Osteocyte (in vitro differentiated cells): Measurements from ENCODE around the gene TRPV2. TPM values are rescaled to one million over a fixed set of nuclear protein-coding genes. Genes with fewer than 3 reads are reported as not detected.

Source experiments
- DNase-seq: peaks from one replicate; pipeline ENCODE4 v3.0.0; 2021; ENCODE audit warnings: mixed read lengths; ENCODE audit not compliant: unreplicated experiment; ENCODE audit errors: extremely low spot score
- H3K27ac Mint-ChIP-seq: one replicate; pipeline ENCODE4 v1.8.0; 2021; ENCODE audit warnings: mild to moderate bottlenecking, mixed read lengths; ENCODE audit not compliant: unreplicated experiment
- H3K27me3 Mint-ChIP-seq: one replicate; pipeline ENCODE4 v1.8.0; 2021; ENCODE audit warnings: mixed read lengths; ENCODE audit not compliant: unreplicated experiment
- H3K36me3 Mint-ChIP-seq: one replicate; pipeline ENCODE4 v1.8.0; 2021; ENCODE audit warnings: mixed read lengths; ENCODE audit not compliant: unreplicated experiment
- H3K4me1 Mint-ChIP-seq: one replicate; pipeline ENCODE4 v1.8.0; 2021; ENCODE audit warnings: mixed read lengths; ENCODE audit not compliant: unreplicated experiment
- H3K4me3 Mint-ChIP-seq: one replicate; pipeline ENCODE4 v1.8.0; 2021; ENCODE audit warnings: mild to moderate bottlenecking, moderate library complexity, mixed read lengths; ENCODE audit not compliant: unreplicated experiment
- H3K9me3 Mint-ChIP-seq: one replicate; pipeline ENCODE4 v1.8.0; 2021; ENCODE audit warnings: mixed read lengths; ENCODE audit not compliant: unreplicated experiment
- total RNA-seq: library from RNA; stranded (reverse); gene quantifications from 2 replicates; pipeline ENCODE4 v1.2.1, GENCODE V29; 2021
- TF ChIP-seq, protein P1 (sequence below): fragments of 200-600 bp; sonication (generic); IDR thresholded peaks from 2 replicates; pipeline ENCODE4 v1.5.0; 2021; ENCODE audit warnings: antibody characterized with exemption, mild to moderate bottlenecking, moderate library complexity

The TRPV2 gene
- total RNA-seq, 1 donor from 2014 or later: 1.3 TPM

GRCh38 chr17:16460796-16461605 lies 45.6 kb downstream of the TRPV2 start:
- no peaks in the 10 kb centered on the region for H3K27me3 Mint-ChIP-seq
- H3K9me3 Mint-ChIP-seq: no peaks in the 10 kb centered on the region
- no peaks in the 10 kb centered on the region for H3K36me3 Mint-ChIP-seq
- no peak for DNase-seq
- peaks cover 12% of the 10 kb centered on the region for H3K4me1 Mint-ChIP-seq
- H3K4me3 Mint-ChIP-seq: no peak overlapping the region
- TF ChIP-seq, protein P1, sequence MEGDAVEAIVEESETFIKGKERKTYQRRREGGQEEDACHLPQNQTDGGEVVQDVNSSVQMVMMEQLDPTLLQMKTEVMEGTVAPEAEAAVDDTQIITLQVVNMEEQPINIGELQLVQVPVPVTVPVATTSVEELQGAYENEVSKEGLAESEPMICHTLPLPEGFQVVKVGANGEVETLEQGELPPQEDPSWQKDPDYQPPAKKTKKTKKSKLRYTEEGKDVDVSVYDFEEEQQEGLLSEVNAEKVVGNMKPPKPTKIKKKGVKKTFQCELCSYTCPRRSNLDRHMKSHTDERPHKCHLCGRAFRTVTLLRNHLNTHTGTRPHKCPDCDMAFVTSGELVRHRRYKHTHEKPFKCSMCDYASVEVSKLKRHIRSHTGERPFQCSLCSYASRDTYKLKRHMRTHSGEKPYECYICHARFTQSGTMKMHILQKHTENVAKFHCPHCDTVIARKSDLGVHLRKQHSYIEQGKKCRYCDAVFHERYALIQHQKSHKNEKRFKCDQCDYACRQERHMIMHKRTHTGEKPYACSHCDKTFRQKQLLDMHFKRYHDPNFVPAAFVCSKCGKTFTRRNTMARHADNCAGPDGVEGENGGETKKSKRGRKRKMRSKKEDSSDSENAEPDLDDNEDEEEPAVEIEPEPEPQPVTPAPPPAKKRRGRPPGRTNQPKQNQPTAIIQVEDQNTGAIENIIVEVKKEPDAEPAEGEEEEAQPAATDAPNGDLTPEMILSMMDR: no peak
- H3K27ac Mint-ChIP-seq: no peak overlapping the region

GRCh38 chr17:16461606-16461866 lies 46.2 kb downstream of the TRPV2 start:
- DNase-seq: no peak
- no peaks in the 10 kb centered on the region for H3K9me3 Mint-ChIP-seq
- no peaks in the 10 kb centered on the region for H3K36me3 Mint-ChIP-seq
- no peak overlapping the region for H3K27ac Mint-ChIP-seq
- no peak overlapping the region for H3K4me3 Mint-ChIP-seq
- H3K27me3 Mint-ChIP-seq: no peaks in the 10 kb centered on the region
- H3K4me1 Mint-ChIP-seq: peaks cover 12% of the 10 kb centered on the region
- TF ChIP-seq, protein P1: no peak

- Mint-ChIP-seq H3K4me1 (peaks cover 12% of the 10 kb centered on the region), H3K4me3 (no peak overlapping the region), H3K27me3 (no peaks in the 10 kb centered on the region), H3K27ac (no peak overlapping the region), H3K36me3 (no peaks in the 10 kb centered on the region), H3K9me3 (no peaks in the 10 kb centered on the region)
- no peak for DNase-seq
- TF ChIP-seq, protein P1: no peak
Measured at GRCh38 chr17:16462070-16462864, 46.9 kb downstream of the TRPV2 start.

- no peak for DNase-seq
- Mint-ChIP-seq H3K4me1 (peaks cover 12% of the 10 kb centered on the region), H3K27ac (peak overlapping the region; percentile 23), H3K27me3 (no peaks in the 10 kb centered on the region), H3K9me3 (no peaks in the 10 kb centered on the region), H3K36me3 (no peaks in the 10 kb centered on the region), H3K4me3 (no peak overlapping the region)
- TF ChIP-seq, protein P1: peak; percentile 46
Measured at GRCh38 chr17:16463358-16464302, 48.3 kb downstream of the TRPV2 start.
